ENCODE results near the gene BAD. TPM values are rescaled to one million over a fixed set of nuclear protein-coding genes. Genes with fewer than 3 reads are reported as not detected.
"Not testable (repeated sequence)": the region's sequence is repeated elsewhere in the genome, so short reads cannot be mapped to it uniquely, and the experiment has no call there.

Gene BAD
- total RNA-seq, 1 experiment from 2014 or later, result 148 TPM

DNA sequence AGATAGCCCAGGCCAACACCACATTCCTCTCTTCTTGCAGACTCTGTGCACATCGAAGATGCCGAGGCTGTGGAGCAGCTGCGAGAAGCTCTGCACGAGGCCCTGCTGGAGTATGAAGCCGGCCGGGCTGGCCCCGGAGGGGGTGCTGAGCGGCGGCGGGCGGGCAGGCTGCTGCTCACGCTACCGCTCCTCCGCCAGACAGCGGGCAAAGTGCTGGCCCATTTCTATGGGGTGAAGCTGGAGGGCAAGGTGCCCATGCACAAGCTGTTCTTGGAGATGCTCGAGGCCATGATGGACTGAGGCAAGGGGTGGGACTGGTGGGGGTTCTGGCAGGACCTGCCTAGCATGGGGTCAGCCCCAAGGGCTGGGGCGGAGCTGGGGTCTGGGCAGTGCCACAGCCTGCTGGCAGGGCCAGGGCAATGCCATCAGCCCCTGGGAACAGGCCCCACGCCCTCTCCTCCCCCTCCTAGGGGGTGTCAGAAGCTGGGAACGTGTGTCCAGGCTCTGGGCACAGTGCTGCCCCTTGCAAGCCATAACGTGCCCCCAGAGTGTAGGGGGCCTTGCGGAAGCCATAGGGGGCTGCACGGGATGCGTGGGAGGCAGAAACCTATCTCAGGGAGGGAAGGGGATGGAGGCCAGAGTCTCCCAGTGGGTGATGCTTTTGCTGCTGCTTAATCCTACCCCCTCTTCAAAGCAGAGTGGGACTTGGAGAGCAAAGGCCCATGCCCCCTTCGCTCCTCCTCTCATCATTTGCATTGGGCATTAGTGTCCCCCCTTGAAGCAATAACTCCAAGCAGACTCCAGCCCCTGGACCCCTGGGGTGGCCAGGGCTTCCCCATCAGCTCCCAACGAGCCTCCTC is 31.4 kb upstream of the BAD start:
- not testable (repeated sequence) for DNase-seq (ENCODE audit: low read depth)

DNA sequence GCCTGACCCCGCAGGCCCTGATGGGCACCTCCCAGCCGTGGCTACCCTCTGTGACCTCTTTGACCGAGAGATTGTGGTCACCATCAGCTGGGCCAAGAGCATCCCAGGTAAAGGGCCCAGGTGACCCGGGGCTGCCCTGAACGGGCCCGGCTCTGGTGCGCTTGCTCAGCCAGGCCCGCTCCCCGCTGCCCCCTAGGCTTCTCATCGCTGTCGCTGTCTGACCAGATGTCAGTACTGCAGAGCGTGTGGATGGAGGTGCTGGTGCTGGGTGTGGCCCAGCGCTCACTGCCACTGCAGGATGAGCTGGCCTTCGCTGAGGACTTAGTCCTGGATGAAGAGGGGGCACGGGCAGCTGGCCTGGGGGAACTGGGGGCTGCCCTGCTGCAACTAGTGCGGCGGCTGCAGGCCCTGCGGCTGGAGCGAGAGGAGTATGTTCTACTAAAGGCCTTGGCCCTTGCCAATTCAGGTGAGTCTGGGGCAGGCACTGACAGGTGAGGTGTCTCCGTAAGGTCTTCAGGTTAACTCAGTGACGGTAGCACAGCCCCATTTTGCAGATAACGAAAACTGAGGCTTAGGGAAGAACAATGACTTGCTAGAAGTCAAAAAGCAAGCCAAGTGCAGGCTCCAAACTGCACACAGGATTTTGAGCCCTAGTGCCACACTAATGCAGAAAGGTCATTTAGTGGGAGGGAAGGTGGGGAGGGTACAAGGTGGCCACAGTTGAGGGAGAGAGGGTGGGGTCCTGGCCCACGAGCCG is 30.5 kb upstream of the BAD start:
- DNase-seq (ENCODE audit: low read depth), result no peak

DNA sequence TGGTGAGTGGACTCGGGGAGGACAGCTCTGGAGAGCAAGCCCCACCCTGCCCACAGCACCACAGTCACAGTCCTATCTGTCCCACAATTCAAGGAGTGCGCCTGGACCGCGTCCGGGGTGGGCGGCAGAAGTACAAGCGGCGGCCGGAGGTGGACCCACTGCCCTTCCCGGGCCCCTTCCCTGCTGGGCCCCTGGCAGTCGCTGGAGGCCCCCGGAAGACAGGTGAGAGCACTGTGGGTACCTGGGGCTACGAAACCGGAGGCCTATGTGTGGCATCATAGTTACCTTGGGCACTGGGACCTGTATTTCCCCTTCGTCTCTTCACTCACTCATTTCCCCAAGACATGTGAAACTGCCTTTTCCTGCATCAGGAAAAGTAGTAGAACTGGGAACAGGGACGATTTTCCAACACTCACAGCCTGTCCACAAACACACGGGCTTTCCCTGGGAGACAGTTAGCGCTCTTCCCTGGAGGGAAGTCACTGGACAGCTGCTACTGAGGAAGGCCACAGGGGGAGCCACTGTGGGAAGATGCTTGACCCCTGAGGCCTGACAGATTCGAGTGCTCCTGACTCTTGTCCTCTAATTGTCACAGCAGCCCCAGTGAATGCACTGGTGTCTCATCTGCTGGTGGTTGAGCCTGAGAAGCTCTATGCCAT is 29.8 kb upstream of the BAD start:
- peak; percentile 27 for DNase-seq (ENCODE audit: low read depth)

DNA sequence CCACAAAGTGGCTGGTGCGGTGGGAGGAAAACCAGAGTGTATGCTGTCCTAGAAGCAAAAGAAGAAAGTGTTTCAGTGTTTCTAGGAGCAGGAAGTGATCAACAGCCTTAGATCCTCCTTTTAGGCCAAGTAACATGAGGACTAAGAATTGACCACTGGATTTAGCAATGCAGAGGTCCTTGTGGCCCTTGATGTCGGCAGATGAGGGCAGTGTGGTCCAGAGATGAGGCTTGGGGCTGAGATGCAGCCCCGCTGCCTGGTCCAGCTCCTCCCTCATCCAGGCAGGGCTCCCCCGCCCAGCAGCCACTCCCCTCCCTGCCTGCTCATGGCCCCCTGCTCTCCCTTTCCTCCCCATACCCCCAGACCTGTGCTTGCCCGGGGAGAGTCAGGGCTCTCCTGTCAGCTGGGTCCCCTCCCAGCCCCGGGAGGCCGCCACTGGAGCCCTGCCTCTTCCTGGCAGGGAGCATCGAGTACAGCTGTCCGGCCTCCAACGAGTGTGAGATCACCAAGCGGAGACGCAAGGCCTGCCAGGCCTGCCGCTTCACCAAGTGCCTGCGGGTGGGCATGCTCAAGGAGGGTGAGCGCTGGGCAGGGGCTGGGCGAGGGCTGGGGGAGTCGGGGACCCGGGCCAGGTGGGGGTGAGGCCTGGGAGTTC is 29.2 kb upstream of the BAD start:
- no peak for DNase-seq (ENCODE audit: low read depth)

DNA sequence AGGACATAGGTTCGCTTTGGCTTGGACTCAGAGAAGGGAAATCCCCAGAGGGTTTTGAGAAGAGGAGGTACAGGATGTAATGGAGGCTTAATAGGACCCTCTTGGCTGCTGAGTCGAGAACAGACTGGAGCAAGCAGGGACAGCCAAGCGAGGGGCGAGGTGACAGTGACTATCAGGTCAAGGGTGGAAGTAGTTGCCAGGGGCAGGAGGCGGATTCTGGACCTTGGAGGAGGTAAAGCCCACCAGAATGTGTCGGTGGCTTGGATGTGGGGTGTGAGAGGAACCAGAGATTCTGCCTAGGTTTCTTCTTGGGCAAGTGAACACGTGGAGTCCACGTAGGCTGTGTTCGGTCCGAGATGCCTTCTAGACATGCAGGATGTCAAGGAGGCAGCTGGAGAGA is 28.5 kb upstream of the BAD start:
- DNase-seq (ENCODE audit: low read depth), result no peak

DNA sequence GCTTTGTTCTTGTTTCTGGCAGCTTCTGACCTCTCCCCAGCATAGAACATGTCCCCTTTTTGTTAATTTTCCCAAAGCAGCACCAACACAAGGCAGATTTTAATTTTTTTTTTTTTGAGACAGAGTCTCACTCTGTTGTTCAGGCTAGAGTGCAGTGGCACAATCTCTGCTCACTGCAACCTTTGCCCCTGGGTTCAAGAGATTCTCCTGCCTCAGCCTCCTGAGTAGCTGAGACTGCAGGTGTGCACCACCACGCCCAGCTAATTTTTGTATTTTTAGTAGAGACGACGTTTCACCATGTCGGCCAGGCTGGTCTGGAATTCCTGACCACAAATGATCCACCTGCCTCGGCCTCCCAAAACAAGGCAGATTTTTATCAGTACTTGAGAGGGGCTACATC is 23.3 kb upstream of the BAD start:
- not testable (repeated sequence) for DNase-seq (ENCODE audit: low read depth)

DNA sequence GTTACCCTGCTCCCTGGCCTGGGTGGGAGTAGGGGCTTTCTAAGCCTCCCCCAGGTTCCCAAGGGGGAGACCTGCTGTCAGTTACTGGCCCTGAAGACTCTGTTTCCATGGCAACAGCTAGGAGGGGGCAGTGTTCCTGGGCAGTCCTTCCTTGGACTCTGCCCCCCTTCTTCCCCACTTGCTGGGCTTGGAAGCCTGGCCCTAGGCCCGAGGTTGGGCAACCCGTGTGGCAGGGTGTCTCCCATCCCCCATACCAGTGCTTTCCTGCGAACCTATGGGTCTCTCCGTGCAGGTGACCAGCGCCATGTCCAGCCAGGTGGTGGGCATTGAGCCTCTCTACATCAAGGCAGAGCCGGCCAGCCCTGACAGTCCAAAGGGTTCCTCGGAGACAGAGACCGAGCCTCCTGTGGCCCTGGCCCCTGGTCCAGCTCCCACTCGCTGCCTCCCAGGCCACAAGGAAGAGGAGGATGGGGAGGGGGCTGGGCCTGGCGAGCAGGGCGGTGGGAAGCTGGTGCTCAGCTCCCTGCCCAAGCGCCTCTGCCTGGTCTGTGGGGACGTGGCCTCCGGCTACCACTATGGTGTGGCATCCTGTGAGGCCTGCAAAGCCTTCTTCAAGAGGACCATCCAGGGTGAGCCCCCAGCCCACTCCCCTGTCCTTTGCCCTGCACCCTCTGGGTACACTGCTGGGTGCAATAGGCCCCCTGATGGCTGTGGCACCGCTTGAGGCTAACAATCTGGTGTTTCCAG is 22.6 kb upstream of the BAD start:
- DNase-seq (ENCODE audit: low read depth), result no peak

DNA sequence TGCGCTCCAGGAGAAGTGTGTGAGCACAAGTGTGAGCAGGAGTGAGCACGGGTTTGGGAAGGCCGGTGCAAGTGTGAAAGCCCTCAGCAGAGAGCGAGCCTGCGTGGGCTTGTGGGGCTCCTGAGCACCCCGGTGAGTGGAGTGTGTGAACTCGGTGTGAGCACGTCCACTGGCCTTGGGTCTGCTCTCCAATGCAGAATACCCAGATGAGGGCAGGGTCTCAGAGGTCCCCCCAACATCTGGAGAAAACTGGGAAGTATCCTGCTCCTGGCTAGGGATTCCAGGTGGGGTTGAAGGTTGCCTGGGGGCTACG is 22.1 kb upstream of the BAD start:
- DNase-seq (ENCODE audit: low read depth), result no peak

DNA sequence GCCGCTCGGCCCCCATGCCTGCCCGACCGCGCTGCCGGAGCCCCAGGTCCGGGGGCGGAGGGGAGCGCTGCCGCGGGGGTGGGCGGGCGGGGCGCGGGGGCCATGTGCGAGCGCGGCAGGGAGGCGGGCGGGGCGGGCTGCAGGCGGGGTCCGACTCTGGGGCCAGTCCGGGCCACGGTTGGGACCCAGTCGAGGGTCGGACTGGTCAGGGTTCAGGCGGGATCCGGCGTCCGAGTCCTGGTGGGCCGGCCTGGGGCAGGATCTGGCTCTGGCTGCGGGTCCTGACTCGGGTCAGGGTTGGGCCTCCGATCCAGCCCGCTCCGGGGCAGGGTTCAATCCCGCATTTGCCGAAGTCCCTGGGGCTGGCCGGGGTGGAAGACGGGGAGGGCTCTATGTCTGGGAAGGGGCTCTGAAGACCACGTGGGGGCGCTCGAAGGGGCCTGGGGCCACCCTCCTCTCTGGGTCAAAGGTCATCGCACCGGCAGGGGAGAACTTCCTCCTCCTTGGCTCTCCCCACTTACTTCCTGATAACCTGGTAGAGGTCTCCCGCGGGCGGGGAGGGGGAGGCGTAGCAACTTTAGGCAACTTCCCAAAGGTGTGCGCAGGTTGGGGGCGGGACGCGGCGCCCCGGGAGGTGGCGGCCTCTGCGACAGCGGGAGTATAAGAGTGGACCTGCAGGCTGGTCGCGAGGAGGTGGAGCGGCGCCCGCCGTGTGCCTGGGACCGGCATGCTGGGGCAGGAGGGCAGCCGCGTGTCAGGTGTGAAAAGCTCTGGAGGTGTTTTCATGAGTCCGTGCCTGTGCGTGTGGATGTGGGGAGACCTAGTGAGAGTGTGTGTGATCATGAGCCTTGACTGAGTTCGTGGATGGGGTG is 21.5 kb upstream of the BAD start:
- peak; percentile 55 for DNase-seq (ENCODE audit: low read depth)

DNA sequence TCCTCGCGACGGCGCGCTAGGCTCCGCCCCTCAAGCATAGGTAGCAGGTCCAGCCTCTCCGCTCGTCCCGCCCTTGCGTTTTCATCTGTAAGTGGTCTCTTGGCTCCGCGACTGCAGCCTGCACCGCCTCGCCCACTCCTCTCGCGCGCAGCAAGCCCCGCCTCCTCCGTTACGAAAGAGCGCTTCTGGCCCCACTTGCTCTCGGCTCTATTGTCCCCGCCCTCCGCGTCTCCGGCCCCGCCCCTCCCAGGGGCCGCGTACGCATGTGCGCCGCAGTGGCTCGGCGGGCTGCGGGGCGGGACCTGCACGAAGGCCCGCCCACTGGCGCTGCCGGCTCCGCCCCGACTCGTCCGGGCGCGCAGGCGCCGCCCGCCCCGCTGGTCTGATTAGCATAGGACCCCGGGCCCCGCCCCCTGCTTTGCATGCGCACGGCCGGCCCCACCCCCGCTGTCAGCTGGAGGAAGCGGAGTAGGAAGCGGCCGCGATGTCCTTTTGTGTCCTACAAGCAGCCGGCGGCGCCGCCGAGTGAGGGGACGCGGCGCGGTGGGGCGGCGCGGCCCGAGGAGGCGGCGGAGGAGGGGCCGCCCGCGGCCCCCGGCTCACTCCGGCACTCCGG is 20.7 kb upstream of the BAD start, which contains the start of gene ESRRA:
ESRRA (plus strand) TSS at position 450 of the 616 bp plus-strand sequence. CDS start 1,656 bp downstream, outside the sequence.
- peak; percentile 97 for DNase-seq (ENCODE audit: low read depth)

DNA sequence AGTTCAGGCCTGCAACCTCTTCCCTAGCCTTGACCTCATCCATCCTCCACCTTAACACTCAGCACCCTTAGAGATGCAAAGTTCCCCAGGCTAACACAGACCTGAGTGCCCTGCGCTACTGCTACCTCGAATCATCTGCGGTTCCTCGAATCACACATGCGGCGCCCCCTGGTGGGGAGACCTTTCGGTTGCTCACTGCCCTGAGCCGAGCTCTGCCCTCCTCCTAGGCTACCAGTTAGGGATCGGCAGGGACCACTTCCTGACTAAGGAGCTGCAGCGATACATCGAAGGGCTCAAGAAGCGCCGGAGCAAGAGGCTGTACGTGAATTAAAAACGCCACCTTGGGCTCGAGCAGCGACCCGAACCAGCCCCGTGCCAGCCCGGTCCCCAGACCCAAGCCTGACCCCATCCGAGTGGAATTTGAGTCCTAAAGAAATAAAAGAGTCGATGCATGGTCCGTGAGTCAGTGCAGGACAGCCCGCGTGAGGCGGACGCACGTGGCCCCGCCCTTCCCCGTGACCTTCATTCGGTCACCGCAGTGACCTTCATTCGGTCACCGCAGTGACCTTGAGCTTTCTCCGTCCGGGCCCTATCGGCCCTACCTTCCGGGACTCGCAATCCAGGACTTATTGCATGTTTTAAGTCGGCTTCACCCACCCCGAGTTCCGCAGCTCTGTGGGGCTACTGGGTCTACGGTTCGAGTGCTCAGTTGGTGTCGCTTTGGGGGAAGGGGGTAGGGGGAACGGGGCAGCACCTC is 20.0 kb upstream of the BAD start:
- peak; percentile 89 for DNase-seq (ENCODE audit: low read depth)

DNA sequence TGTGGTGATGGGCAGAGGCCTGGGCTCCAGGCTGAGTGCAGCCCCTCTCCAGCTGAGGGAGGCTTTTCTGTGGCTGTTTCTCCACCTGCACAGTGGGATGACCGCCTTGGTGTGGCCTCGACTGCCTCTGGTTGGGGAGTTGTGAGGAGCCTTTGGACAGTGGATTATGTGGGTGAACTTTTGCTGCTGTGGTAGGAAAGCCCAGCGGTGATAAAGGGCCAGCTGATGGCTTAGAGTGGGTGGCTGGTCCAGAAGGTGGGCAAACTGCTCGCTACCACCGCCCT is 19.5 kb upstream of the BAD start:
- no peak for DNase-seq (ENCODE audit: low read depth)

DNA sequence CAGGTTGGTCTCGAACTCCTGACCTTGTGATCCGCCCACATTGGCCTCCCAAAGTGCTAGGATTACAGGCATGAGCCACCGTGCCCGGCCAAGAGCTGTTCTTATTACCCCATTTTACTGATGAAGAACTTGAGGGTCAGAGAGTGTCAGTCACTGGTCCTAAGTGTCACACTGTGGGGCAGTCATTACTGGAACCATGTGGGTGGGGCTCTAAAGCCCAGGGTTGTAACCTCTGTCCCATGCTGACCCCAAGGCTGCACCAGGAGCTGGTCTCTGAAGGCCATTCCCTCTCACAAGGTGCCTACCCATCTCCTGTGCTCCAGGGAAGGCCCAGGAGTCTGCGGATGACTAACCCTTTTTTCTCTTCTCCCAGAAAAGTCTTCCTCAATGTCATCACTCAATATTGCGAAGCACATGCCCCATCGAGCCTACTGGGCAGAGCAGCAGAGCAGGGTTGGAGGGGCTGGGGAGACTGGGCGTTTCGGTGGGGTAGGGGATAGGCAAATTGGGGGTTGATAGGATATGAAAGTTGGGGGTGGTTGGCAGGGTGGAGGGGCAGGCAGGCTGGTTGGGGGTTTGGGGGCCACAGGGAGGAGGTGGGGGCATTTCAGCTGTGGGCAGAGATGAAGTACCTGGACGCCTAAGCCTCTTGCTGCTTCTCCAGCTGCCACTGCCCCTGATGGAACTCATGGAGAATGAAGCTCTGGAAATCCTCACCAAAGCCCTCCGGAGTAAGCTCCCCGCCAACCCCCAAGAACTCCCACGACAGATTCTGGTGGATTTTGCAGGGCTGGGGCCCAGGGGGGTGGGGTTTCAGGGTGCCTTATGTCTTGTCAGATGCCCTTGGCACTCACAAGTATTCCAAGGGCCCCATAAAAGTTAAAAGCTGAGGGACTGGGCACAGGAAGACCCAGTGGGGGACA is 18.9 kb upstream of the BAD start:
- DNase-seq (ENCODE audit: low read depth), result no peak

DNA sequence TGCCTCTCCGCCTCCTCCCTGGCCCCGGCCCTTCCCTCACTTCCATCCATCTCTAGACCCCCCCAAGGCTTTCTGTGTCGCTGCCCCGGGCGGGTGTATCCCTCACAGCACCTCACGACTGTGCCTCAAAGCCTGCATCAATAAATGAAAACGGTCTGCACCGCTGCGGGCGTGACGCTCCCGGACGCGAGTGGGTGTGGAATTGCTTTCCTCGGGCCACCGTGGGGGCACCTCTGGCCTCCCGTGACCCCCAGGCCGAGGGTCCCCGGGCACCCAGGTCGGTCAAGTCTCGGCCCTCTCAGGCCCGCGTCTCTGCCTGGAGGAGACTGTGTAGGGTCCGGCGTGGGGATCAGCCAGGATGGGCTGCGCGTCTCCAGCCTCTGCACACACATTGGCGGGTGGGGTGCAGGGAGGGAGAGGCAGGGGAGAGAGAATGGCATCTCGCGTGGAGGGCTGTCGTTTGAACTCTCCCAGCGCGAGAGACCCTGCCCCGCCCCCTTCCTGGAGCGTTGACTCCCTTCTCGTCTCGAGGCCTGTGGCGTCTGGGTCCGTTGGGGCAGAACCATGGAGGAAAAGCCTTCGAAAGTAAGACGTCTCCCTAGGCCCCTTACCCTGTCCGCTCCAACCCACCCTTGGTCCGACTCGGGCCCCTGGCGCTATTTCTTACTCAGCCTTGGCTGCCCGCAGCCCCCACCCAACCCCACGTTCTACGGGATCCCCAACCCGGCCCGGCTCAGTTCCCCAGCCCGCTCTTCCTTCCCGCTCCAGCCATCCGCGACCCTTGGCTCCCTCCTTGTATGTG is 15.6 kb upstream of the BAD start, which contains the start of gene CATSPERZ:
CATSPERZ (plus strand) TSS at position 512 of the 802 bp plus-strand sequence; CDS start at position 565, 53 bp downstream.
- DNase-seq (ENCODE audit: low read depth), result no peak

DNA sequence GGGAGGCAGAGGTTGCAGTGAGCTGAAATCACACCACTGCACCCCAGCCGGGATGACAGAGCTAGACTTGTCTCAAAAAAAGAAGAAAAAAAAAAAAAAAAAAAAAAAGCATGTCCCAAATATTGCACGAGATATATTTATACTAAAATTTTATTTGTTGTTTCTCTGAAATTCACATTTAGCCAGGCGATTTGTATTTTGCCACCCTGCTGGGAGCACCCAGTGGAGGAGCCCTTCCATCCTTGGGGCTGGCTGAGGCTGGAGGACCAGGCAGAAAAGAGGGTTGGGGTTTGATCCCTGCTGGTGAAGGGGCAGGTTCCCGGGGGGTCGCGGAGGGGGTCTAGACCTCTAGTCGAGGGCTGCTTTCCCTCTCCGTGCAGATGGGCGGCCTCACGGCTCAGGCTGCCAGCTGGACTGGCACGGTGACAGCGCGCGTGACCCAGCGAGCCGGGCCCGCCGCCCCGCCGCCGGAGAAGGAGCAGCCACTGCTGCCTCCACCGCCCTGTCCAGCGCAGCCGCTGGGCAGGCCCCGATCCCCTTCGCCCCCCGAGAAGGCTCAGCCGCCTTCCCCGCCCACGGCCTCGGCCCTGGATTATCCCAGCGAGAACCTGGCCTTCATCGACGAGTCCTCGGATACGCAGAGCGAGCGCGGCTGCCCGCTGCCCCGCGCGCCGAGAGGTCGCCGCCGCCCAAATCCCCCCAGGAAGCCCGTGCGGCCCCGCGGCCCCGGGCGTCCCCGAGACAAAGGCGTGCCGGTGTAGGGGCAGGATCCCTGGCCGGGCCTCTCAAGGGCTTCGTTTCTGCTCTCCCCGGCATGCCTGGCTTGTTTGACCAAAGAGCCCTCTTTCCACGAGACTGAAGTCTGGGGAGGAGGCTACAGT is 14.7 kb upstream of the BAD start:
- DNase-seq (ENCODE audit: low read depth), result peak; percentile 25

DNA sequence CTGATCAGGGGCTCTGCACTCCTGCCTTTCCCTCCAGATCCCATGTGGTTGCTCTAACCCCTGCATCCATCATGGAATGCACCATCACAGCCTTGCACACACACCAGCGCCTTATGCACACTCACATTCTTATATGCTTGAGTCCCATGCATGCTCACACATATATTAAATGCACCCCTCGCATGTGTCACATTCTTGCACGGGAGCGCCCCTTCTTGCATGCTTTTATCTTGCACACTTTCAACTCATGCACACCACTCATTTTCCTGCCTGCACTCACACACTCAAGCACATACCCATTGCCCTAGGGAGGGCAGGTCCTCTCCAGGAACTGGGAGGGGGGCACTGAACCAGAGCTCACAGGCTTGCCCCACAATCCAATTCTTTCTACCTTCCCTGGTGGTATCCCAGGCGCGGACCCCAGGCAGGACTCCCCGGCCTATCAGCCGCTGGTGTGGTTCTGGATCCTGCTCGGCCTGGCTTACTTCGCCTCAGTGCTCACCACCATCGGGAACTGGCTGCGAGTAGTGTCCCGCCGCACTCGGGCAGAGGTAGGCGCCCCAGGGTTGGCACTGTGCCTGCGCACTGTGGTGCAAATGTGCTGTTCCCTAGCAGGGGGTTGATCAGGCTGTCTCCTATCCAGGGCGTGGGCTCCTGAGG is 13.4 kb upstream of the BAD start:
- DNase-seq (ENCODE audit: low read depth), result no peak

Data from M059J (cell line).